ENCODE data around the gene LRRC56. TPM values are rescaled to one million over a fixed set of nuclear protein-coding genes. Genes with fewer than 3 reads are reported as not detected.

Gene LRRC56
- total RNA-seq, 3 donors from 2014 or later: 0.16 to 1.6 (median 1.3) TPM

DNA sequence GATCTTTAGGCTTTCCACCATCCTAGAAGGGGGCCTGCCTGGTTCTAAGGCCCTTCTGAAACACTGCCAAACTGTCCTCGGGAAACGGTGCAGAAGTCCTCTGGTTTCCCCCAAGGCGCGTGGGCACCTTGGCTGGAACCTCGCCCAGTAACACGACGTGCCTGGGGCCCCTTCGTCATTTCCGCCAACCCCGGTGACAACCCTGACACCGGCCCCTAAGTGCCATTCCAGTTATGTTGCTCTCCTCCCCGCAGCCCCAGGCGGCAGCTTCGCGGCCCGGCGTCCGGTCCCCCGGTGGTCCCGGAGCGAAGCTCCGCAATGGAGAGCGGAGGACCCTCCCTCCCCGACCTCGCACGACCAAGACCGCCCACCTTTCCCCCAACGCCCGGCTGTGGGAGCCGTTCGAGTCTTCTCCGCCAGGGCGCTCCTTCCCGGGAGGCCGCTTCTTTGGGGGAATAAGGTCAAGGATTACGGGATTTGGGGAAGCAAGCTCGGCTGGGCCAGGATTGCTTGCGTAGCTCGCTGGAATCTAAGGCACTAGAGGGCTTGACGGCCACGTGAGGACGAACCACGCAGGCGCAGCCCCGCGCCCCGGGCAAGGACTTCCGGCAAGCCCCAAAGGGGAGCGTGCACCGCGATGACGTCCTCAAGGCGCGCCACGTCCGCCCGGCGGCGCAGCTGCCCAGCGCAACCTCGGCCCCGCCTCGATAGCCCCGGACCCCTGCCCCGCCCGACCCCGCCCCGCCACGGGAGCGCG is 30.9 kb upstream of the LRRC56 start:
- Histone ChIP-seq H3K27me3 (no peaks in the 10 kb centered on the region), H3K36me3 (no peaks in the 10 kb centered on the region), H3K27ac (peak overlapping the region; percentile 99), H3K4me3 (peak overlapping the region; percentile 83 to 88 (median 85)), H3K4me1 (peaks cover 9 to 15% of the 10 kb centered on the region in 2 donors), H3K9me3 (no peaks in the 10 kb centered on the region)
- intact Hi-C loops (cut with DNase I; ENCODE audit: low total_unique reads): no loop called here
- TF ChIP-seq, protein P1, sequence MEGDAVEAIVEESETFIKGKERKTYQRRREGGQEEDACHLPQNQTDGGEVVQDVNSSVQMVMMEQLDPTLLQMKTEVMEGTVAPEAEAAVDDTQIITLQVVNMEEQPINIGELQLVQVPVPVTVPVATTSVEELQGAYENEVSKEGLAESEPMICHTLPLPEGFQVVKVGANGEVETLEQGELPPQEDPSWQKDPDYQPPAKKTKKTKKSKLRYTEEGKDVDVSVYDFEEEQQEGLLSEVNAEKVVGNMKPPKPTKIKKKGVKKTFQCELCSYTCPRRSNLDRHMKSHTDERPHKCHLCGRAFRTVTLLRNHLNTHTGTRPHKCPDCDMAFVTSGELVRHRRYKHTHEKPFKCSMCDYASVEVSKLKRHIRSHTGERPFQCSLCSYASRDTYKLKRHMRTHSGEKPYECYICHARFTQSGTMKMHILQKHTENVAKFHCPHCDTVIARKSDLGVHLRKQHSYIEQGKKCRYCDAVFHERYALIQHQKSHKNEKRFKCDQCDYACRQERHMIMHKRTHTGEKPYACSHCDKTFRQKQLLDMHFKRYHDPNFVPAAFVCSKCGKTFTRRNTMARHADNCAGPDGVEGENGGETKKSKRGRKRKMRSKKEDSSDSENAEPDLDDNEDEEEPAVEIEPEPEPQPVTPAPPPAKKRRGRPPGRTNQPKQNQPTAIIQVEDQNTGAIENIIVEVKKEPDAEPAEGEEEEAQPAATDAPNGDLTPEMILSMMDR (IDR thresholded peaks at IDR 0.05): peak; percentile 35 to 46 (median 45)
- peak; percentile 80 to 89 (median 84) for TF ChIP-seq POLR2AphosphoS5 (IDR thresholded peaks at IDR 0.05)
- peak; percentile 64 for TF ChIP-seq POLR2A (IDR thresholded peaks at IDR 0.05)
- peak; percentile 91 to 95 for DNase-seq (ENCODE audit: low spot score in 2 of 2)

DNA sequence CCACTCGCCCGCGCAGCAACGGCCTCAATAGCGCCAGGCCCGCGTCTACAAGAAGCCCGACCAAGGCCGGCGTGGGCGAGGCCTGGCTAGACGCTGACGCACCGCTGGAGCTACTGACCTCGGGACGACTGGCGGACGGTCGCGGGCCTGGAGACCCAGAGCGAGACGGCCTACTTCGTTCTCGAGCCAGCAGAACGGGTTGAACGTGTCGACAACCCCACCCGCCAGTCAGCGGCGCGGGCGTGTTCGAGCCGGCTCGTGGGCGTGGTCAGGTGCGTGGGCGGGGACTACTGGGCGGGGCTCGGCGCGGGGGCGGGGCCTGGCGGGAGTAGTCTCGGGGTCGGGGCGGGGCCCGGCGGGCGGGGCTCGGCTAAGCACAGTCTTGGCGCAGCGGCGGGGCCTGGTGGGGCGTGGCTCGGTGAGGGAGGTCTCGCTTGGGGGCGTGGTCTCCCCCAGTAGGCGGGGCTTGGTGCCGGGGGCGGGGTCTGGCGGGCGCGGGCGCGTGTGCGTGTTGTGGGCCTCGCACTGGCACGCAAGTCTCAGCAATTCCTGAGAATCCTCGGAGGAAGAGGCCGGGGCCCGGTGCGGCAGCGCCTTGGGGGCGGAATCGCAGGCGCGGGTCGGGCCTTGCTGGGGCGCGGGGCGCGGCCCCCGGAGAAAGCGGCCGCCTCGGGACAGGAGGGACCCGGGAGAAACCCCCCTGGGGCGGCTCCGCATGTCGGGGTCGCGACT is 30.2 kb upstream of the LRRC56 start, which contains the start of gene RNH1:
TSS of gene RNH1 (minus strand) at position 248 of the 732 bp plus-strand sequence. CDS start 5,080 bp downstream, outside the sequence.
- intact Hi-C loops (cut with DNase I; ENCODE audit: low total_unique reads): no loop called here
- peak; percentile 78 to 83 (median 82) for TF ChIP-seq POLR2AphosphoS5 (IDR thresholded peaks at IDR 0.05)
- TF ChIP-seq, protein P1 (IDR thresholded peaks at IDR 0.05): no peak

DNA sequence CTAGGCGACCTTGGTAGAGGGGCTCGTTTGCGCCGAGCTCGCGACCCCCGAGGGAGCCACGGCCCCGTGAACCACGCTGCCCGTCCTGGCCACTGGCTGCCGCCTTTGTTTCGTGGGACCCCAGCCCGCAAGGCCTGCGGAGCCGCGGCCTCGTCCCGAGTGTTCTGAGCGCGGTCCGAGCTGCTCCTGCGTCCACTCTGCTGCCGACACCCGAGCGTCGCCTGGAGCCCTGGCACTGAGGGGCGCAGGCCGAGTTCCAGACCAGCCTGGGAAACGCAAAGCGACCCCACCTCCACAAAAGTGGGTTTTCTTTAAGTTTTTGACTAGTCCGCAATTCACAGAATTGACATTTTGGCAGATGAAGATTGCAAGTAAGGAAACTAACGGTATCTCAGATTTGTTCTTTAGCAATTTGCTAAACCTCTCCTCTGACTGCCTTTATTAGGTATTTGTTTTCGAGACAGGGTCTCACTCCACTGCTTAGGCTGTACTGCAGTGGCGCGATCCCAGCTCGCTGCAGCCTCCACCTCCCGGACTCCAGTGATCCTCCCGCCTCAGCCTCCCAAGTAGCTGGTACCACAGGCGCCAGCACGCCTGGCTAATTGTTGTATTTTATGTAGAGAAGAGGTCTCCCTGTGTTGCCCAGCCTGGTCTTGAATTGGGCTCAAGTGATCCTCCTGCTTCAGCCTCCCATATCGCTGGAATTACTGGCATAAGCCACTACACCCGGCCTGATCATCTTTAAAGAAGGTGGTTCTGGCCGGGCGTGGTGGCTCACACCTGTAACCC is 29.4 kb upstream of the LRRC56 start:
- H3K27me3 ChIP-seq: no peaks in the 10 kb centered on the region
- H3K27ac ChIP-seq: peak overlapping the region; percentile 99
- no peaks in the 10 kb centered on the region for H3K9me3 ChIP-seq
- DNase-seq (ENCODE audit: low spot score in 2 of 2): no peak
- peak overlapping the region; percentile 83 to 88 (median 85) for H3K4me3 ChIP-seq
- H3K4me1 ChIP-seq: peaks cover 9 to 15% of the 10 kb centered on the region in 2 donors
- no peaks in the 10 kb centered on the region for H3K36me3 ChIP-seq
- TF ChIP-seq POLR2A (IDR thresholded peaks at IDR 0.05): no peak
- TF ChIP-seq, protein P1 (IDR thresholded peaks at IDR 0.05): no peak
- intact Hi-C loops (cut with DNase I; ENCODE audit: low total_unique reads): no loop called here

More for the DNA sequence above, 30.2 kb upstream of the LRRC56 start, which contains the start of gene RNH1:
- H3K27ac ChIP-seq: peak within 1 kb of the TSS; percentile 99
- DNase-seq (ENCODE audit: low spot score in 2 of 2): peak; percentile 97 to 99
- no peaks in the 10 kb centered on the region for H3K27me3 ChIP-seq
- peaks cover 9 to 15% of the 10 kb centered on the region in 2 donors for H3K4me1 ChIP-seq
- H3K36me3 ChIP-seq: no peaks in the 10 kb centered on the region
- H3K9me3 ChIP-seq: no peaks in the 10 kb centered on the region
- peak within 1 kb of the TSS; percentile 83 to 88 (median 85) for H3K4me3 ChIP-seq

DNA sequence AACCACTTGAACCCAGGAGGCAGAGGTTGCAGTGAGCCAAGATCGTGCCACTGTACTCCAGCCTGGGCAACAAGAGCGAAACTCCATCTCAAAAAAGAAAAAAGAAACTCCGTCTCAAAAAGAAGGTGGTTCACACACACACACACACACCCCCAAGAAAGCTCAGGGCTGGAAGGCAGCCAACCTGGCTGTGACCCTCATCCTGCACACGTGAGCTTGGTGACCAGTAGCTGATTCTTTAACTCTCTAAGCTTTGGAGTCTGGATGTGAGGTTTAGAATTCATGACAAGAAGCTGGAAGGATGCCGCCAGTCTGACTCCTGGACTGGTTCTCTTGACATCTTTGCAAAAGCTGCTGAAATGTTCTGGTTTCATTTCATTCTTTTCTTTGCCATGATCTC is 28.4 kb upstream of the LRRC56 start:
- intact Hi-C loops (cut with DNase I; ENCODE audit: low total_unique reads): no loop called here
- no peak for DNase-seq (ENCODE audit: low spot score in 2 of 2)
- H3K27me3 ChIP-seq: no peaks in the 10 kb centered on the region
- peaks cover 6 to 9% of the 10 kb centered on the region in 2 donors for H3K4me1 ChIP-seq
- no peak overlapping the region for H3K27ac ChIP-seq
- TF ChIP-seq, protein P1 (IDR thresholded peaks at IDR 0.05): no peak
- TF ChIP-seq POLR2A (IDR thresholded peaks at IDR 0.05) (no peak), POLR2AphosphoS5 (IDR thresholded peaks at IDR 0.05) (no peak)
- no peaks in the 10 kb centered on the region for H3K9me3 ChIP-seq
- H3K4me3 ChIP-seq: no peak overlapping the region
- no peaks in the 10 kb centered on the region for H3K36me3 ChIP-seq

Measured in breast epithelium (tissue), 4 donors.